ENCODE data around the gene BMPR2.

BMPR2 gene

DNA sequence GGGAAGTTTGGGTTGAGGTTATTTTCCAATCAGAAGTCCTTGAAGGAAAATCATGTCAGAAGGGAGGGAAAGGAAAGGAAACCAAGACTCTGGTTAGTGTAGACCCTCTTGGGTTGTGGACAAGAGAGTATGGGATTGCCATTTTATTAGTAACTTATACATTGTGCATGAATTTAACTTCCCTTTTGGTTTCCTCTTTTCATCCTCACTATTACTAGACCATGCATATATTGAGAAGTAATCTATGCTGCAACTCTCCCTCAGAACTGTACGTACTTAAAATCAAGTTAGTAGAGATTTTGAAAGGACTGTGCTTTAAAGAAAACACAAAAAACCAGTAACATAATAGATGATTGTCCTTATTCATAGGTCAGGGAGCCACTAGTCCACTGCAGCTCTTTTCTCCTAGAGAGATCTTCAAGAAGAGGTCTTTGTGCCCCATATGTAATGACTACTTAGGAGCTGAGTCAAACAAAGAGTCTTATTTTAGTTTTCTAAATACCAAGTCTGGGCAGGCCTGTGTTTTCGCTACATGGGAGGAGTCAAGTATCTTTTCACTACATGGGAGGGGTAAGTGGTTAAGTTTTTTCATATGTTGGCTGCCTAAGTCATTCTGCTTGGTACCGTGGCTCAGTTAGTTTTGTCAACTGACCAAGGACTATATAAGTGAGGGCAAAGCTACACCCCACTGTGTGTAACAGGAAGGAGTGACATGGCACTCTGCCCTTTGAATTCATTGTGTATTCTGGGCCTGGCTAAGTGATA lies 233.4 kb downstream of the BMPR2 start:
- DNase-seq, result no peak

DNA sequence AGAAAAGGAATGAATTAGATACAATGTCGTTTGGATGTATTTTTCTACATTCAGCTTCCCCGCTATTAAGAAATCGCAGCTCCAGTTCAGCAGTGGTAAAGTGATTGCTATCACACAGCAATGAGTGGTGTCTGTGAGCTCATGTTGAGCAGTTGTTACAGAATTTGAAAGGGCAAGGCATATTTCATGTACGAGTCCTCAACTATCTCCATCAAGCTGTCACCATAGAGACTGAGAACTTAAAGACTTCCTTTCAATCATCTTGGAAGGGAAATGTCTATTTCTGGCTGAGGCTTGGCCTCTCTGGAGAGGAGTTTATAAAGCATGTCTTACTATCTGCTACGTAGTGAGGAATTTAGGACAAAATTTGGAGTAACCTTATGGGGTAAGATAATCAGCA lies 234.3 kb downstream of the BMPR2 start:
- no peak for DNase-seq

DNA sequence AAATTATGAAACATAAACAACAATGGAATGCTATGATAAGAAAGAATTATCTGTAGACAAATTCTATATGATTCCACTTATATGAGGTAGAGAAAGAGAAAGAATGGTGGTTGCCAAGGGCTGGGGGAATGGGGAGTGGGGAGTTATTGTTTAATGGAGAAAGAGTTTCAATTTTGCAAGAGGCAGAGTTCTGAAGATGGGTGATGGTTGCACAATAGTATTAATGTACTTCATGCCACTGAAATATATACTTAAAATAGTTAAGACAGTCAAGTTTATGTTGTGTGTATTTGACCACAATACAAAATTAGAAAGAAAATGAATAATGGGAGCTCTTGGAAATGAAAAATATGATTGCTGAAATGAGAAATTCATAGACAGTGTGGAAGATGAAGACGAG lies 236.0 kb downstream of the BMPR2 start:
- DNase-seq, result no peak

DNA sequence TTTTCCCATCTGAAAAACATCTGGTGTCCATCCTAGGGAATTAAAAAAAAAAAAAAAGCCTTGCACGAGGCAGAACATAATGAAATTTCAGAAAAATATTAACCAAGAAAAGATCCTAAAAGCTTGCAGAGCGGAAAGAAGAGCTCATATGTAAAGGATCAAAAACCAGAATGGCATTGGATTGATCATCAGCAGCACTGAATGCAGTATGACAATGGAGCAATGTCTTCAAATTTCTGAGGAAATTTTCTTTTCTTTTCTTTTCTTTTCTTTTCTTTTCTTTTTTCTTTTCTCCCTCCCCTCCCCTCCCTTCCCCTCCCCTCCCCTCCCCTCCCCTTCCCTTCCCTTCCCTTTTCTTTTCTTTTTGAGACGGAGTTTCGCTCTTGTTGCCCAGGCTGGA lies 237.4 kb downstream of the BMPR2 start:
- DNase-seq, result no peak

Data from activated CD4-positive, alpha-beta T cell treated with anti-CD3 and anti-CD28 coated beads, Interleukin-2, amount 50 U/mL, for 1 hour (primary cell).